NCI-H69 (cell line): ENCODE data around the gene FASTK.

Experiments used
- DNase-seq: peaks from one replicate; lab custom pipeline; 2025; lab: John Stamatoyannopoulos, UW

Gene FASTK, protein sequence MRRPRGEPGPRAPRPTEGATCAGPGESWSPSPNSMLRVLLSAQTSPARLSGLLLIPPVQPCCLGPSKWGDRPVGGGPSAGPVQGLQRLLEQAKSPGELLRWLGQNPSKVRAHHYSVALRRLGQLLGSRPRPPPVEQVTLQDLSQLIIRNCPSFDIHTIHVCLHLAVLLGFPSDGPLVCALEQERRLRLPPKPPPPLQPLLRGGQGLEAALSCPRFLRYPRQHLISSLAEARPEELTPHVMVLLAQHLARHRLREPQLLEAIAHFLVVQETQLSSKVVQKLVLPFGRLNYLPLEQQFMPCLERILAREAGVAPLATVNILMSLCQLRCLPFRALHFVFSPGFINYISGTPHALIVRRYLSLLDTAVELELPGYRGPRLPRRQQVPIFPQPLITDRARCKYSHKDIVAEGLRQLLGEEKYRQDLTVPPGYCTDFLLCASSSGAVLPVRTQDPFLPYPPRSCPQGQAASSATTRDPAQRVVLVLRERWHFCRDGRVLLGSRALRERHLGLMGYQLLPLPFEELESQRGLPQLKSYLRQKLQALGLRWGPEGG

DNA sequence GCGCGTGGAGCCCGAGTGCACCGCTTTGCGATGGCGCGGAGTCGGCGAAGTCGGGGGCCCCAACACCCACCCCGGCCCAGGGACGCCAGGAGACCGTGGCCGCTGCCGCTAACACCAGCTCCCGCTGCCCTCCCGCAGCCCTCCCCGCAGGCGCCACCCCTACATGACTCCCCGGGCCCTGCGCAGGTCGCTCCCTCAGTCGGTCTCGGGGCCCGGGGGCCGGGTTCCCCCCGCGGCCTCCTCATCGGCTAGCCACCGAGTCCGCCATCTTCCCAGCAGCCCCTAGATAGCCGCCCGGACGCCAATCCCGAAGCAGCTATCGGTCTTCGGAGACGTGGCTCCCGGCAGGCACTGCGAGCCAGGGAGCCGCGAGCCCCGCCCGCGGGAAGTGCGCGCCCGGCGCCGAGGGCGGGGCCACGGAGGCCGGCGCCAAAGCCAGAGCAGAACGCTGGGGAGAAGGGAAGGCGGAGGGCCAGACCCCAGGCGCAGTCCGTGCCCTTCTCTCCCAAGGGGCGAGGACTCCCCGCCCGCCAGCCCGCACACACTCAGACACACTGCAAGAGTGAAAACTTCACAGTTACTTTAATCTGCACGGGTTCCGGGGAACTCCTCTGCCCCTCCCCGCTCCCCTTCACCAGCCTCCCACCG, at the start of gene FASTK:
FASTK (minus strand) TSS at position 288 of the 648 bp plus-strand sequence; CDS start at position 245, 43 bp downstream.
- peak; percentile 97 for DNase-seq

DNA sequence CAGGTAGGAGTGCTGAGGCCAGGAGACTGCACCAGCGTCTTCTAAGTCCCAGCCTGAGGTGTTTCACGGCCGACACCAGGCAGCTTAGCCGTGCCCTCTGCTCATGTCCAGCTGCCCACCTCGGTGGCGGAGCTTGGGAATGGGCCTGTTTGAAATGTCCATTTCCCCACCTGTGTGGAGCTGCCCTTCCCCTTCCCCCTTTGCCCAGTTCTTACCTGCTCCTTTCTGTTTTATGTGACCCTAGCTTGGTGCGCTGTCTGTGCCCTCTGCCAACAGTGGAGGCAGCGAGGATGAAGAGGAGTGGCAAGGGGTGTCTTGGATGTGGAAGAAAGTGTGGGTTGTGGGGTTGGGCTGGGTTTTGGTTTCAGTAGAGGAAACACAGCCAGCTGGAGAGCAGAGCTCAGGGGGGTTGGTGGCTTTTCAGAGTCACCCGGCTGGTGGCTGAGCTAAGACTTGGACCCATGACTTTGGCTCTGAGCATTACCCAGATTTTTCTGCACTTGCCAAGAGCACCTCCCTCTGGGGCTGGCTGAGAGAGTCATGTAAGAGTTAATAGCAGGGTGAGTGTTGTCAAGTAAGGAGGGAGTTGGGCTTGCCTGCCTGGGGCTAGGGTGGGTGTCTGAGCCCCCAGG, 49.5 kb upstream of the FASTK start:
- no peak for DNase-seq

DNA sequence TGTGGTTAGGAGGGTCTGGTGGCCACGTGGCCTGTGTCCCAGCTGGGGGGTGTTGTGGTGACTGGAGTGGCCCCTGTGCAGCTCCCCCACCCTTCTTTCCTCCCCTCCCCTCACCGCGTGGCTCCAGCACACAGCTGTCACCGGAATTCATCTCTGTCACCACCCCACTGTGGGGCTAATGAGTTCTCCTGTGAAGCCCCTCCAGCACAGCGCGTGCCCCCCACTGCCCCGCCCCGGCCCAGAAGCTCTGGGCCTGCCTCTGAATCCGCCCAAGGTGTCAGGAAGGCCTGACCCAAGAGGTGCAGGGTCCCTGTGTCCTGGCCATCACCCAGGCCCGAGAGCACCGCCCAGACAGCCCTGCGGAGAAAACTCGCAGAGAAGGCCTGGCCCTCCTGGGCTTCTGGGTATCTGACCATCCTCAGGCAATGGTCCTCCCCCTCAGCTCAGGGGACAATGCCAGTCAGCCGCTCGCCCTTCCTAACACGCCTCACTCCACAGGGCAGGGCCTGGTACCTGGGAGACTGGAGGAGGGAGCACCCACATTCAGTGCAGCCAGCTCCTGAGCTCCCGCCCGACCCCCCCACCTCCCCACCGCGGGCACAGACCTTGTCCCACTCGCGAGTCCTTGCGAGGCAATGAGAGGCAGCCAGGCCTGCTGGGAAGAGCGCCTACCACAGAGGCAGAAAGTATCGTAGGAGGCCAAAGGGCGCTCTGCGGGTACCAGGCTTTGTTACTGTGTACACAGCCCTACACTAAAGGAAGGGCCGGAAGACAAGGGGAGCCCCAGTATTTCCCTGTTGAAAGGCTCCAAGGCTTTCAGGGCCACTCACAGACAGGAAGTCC, 48.7 kb upstream of the FASTK start:
- no peak for DNase-seq

DNA sequence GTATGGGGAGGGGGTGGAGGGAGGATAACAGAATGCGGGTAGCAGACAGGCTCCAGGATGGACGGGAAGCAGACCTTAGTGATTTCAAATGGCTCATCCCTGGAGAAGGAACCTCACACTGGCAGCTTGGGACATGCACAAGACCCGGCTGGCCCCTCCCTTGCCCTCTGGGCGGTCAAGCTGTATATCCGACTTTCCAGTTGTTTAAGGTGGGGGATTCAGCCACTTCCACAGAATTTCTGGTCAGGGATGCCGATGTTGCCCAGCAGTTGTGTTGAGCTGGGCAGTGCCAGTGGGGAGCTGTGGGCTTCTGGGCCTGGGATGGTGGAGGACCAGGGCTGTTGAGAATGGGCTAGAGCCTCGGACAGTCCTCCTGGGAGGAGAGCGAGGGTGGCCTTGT, 48.1 kb upstream of the FASTK start:
- no peak for DNase-seq

DNA sequence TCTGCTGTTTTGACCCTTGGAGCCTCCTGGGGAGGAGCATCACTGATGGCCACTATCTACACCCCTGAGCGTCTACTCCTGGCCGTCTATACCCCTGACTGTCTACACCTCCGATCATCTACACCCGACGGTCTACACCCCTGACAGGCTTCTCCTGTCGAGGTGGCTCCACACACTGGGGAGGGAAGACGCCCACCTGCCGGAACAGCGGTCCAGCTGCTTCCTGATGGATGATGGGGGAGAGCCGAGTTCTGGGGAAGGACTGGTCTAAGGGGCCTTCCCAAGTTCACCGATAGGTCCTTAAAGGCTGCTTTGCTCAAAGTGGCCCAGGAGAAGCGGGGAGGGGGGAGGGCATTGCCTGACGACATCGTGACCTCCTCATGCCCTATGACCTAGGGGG, 47.5 kb upstream of the FASTK start:
- no peak for DNase-seq

DNA sequence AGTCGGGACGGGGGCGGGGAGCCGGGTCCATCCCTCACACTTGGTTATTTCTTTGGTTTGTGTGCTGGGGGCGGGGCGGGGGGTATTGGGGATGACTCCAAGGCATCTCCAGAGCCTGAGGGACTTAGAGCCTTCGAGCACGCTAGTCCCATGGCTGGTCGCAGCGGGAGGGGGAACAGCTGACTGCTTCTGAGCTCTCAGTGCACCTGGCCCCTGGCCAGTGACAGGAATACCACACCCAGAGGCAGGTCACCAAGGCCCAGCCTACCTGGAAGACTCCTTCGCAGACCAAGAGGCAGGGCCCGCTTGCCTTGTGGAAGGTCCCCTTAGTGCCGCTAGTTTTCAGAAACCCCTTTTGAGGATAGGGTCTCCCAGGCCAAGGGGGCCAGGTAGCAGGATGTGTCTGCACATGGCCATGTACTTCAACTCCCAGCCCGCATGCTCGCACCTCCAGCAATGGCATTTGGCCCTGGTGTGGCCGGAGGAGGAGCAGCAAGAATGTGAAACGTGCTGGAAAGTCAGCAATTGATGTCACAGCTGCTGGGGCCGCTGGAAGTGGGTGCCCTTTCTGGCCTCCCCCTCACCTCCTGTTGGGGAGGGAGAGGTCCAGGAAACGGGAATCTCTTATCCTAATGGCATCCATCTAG, 46.0 kb upstream of the FASTK start:
- DNase-seq: peak; percentile 23

DNA sequence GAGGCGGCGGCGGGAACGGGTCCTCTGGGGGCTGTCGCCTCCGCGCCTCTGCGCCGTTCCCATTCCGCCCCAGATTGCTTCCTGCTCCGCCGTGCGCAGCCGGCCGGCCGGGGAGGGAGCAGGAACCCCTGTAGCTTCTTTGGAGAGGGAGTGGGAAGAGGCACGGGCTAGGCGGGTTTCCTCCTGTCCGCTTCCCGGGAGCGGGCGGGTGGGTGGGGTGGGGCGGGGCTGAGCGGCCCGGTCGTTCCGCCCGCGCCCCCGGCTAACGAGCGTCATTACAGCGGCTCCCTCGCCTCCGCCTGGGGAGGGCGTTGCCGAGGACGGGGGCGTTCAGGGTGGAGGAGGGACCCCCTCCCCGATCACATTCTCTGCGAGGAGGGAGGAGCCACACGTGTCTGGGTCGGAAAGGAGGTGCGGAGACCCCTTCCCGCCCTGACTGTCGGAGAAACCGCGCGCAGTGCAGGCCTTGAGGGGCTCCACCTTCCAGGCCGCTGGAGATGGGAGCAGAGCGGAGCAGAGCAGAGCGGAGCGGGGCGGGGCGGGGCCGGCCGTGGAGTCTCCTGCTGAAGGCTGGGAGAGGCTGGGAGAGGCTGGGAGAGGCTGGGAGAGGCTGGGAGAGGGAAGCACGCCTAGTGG, 45.4 kb upstream of the FASTK start:
- peak; percentile 74 for DNase-seq

DNA sequence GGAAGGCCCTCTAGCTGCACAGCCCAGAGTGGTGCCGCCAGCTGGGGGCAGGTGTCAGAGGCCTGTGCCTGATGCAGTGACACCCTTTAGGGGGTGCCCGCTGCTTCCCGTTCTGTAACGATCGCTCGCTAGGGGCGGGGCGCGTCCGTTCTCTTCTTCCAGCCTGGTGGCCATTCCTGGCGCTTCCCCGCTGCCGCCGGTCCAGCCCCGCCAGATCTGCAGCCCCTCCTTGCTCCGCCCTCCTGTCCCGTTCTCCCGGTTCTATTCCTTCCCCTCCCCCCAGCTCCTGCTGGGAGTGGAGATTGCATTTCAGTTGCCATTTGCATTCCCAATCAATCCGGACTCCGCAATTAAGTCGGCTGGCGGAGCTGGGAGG, 44.8 kb upstream of the FASTK start:
- DNase-seq: no peak

DNA sequence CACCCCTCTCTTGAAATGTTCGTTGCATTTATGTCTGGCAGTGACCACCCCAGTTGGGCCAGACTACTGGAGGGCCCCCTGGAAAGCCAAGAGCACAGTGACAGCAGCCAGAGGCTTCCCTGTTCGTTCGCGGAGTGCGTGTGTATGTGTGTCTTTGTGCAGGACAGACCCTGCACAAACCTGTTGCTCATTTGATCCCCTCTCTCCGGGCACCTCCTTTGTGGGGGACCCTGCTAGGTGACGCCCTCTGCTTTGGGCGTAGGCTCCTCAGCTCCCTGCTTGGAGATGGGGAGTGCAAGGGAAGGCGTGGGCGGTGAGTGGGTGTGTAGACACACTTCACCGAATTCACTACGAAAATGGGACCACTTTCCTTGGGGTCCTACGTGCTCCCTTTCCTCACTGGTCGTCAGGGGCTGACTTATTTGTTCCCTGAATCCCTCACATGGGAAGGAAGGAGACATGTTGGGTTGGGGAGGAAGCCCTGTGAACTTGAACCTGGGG, 44.3 kb upstream of the FASTK start:
- no peak for DNase-seq

DNA sequence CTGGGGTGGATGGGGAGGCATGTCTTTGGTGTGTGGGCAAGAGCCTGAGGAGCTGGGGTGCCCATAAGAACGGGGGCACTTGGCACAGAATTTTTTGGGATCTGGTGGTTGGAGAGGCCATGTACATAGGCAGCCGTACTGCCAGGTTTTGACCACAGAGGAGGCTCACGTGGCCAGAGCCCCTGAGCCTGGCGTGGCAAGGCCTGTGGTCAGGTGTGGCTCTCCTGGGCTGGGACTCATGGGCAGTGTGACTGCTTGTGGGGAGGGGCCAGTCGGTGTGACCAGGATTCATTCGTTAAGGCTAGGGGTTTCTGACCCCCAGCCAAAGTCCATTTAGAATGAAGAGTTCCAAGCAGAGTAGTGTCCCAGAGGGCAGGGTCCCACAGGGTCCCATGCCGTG, 43.9 kb upstream of the FASTK start:
- DNase-seq: no peak

DNA sequence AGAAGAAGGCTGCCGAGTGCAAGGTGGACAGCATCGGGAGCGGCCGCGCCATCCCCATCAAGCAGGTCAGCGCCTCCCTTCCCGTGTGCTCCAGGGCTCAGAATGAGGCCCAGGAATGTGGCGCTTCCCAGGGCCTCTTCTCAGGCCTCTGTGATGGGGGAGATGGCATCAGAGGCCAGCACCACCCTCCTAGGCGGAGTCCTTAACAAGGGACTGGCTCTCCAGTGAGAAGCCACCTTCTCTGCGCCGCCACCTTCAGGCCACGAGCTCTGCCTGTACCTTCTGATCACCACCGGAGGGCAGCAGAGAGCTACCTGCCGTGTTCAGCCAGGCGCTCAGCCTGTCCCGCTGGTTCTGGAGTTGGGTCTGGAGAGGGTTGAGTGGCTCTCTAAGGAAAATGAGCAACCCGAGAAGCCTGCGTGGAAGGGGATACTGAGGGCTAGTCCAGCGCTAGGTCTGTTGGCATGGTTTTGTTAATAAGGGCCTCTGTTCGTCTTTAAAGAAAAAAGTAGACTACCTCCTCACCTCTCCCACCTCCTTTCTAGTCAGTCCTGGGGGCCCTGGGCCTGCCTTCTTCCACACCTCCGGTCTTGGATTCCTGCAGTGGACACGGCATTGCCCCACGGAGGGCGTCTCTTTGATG, 43.3 kb upstream of the FASTK start:
- DNase-seq: peak; percentile 76

DNA sequence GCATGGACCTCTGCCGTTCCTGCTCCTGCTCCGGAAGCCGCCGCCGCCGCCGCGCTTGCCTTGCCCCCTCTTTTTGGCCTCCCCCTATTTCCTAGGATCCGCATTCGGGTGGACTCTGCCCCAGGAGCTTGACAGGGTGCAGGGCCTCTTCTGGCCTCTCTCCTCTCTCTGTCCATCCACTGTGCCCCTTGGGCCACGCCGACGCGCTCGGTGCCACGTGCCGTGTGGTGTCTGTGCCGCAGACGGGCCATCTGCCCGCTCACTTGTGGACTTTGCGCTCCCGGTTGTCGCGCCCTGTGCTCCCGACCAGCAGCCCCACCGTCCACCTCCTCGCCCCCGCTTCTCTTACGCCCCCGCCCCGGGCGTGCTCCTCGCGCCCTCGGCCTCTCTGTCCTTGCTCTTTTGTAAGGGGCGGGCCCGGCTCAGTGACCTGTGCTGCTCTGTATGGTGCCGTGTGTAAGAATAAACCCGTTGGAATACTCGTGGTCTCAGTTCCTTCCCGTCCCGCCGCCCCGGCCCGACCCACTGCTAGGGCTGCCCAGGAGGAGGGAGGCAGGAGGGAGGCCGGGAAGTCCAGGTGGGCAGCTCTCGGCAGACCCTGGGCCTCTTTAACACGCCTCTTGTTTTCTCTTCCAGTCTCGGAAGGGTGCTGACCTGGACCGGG, 42.7 kb upstream of the FASTK start:
- no peak for DNase-seq

DNA sequence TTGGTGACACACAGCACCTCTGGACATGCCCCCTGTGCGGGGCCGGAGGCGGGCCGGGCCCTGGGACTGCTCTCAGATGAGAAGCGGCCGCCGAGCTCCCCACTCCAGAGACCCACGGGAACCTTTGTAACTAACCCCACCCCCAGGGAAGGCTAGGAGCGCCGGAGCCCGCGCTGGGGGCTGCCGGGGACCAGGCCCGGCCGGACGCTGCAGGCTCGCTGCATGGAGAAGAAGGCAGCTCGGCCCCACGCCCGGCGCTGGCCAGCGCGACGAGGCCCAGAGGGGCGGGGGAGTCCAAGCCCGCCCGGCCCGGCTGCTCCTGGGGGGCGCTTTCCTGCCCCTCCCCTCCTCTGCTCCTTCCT, 42.2 kb upstream of the FASTK start:
- no peak for DNase-seq

DNA sequence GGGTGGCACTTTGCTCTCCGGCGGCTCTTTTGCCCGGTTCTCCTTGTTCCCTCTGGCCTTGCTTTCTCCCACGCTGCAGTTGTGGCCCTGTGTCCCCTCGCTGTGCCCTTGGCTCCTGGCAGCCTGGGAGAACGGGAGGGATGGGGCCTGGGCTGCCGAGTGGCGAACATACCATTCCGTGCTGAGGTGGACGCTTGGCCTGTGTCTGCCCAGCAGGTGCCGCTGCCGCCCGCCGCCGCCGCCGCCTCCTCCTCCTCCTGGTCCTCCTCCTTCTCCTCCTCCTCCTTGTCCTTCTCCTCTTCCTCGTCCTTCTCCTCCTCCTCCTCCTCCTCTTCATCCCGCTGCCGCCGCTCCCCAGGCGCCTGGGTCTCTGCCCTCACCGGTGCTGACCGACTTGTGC, 41.7 kb upstream of the FASTK start:
- no peak for DNase-seq

DNA sequence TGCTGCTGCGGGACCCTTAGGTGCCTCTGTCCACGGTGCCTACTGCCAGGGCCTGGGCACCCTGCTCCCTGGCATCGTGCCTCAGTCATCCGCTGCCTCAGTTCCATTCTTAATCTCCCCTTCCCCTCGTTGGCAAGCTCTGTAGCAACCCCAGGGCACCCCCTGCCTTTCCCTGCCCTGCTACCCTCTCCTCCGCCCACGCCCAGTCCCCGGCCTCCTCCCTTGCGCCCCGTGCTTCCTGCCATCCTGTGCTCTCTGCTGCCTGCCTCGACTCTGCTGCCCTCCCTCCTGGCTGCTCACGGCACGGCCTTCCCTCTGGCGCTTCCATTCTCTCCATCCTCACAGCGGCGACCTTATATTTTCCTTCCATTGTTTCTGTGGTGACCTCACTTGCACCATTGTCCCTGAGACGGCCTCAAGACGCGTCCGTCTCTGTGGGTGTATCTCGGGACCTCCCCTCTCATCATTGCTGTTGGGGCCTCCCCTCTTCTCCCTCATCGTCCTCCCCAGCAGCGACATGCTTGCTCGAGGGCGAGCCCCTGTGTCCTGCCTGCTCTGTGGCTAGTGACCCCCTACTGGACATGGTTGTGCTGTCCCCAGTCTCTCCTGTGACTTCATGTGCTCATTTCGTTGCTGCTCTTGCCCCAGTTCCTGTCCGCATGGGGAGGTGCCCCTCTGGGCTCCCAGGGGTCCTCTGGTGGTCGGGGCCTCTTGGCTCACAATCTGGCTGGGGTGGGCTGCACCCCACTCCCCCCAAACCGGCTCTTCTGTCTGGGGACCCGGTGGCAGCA, 41.0 kb upstream of the FASTK start:
- DNase-seq: no peak

DNA sequence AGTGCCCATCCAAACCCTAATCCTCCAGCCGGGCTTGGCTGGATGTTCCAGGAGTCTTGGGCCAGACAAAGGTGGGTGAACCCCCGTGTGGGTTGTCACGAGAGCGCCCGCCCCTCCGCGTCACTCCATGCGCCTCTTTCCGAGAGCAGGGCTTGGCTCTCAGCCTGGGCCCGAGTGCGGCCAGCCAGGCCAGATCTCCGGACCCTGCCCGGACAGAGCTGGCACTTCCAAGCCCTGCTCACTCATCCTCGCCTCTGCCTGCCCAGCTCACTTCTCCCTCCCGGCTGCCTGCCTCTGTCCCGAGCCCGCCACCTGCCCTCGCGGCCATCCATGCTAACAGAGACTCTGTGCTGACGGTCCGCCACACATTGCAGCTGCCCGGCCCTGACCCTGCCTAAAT, 40.3 kb upstream of the FASTK start:
- DNase-seq: no peak

DNA sequence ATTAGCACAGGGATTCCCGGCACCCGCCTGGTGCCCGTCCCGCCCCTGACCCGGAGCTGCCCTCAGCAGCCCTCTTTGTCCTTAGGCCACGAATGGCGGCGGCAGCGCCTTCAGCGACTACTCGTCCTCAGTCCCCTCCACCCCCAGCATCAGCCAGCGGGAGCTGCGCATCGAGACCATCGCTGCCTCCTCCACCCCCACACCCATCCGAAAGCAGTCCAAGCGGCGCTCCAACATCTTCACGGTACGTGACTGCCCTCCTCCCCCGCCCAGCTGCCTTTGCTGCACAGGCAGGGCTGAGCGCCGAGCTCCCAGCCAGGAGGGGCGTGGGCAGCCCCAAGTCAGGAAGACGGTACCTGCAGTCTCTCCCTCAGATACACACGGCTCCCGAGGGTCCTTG, 39.3 kb upstream of the FASTK start:
- DNase-seq: no peak

DNA sequence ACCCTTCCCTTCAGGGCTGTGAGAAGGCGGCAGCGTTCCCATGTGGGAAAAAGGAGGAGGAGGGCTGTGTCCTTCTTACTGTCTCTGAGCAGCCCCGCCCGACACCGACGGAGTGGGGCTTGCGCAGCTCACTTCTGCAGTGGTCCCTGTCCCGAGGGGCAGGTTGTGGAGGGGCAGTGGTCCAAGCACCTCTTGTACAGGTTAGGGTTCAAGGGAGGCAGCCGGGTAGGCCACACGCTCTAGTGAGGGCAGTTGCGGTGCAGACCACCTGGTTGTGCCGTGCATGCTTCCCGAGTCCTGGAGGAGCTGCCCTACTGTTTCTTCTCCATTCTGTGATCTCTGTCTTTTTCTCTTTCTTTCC, 38.4 kb upstream of the FASTK start:
- DNase-seq: no peak
